GM21423 (cell line): Measurements from ENCODE around the gene SERPINB6.
"Not testable (repeated sequence)": the region's sequence is repeated elsewhere in the genome, so short reads cannot be mapped to it uniquely, and the experiment has no call there.

Experiments
- ATAC-seq: cut with Tn5 transposase; IDR thresholded peaks from one replicate; pipeline ENCODE4 v1.9.1; 2021; ENCODE audit warnings: mild to moderate bottlenecking, moderate library complexity; ENCODE audit not compliant: unreplicated experiment

The SERPINB6 gene

GRCh38 chr6:2917065-2917464, 54.3 kb downstream of the SERPINB6 start:
- no peak for ATAC-seq

GRCh38 chr6:2916158-2916925, 55.0 kb downstream of the SERPINB6 start:
- no peak for ATAC-seq

- no peak for ATAC-seq
Measured at GRCh38 chr6:2915150-2915549, 56.2 kb downstream of the SERPINB6 start.

- ATAC-seq: no peak
Measured at GRCh38 chr6:2914318-2914660, 57.1 kb downstream of the SERPINB6 start.

- ATAC-seq: no peak
Measured at GRCh38 chr6:2913621-2914317, 57.6 kb downstream of the SERPINB6 start.

- peak; percentile 77 for ATAC-seq
Measured at GRCh38 chr6:2911171-2911570, 60.2 kb downstream of the SERPINB6 start.

GRCh38 chr6:2909718-2910117, 61.6 kb downstream of the SERPINB6 start:
- ATAC-seq: no peak

GRCh38 chr6:2909051-2909606, 62.2 kb downstream of the SERPINB6 start:
- not testable (repeated sequence) for ATAC-seq

GRCh38 chr6:2908516-2908915, 62.9 kb downstream of the SERPINB6 start:
- not testable (repeated sequence) for ATAC-seq

- not testable (repeated sequence) for ATAC-seq
Measured at GRCh38 chr6:2903411-2904185, 67.8 kb downstream of the SERPINB6 start.

- ATAC-seq: not testable (repeated sequence)
Measured at GRCh38 chr6:2901645-2902502, 69.5 kb downstream of the SERPINB6 start.

GRCh38 chr6:2900821-2901644, 70.3 kb downstream of the SERPINB6 start:
- ATAC-seq: no peak

GRCh38 chr6:2900221-2900807, 71.1 kb downstream of the SERPINB6 start:
- ATAC-seq: no peak

- ATAC-seq: no peak
Measured at GRCh38 chr6:2899596-2899995, 71.8 kb downstream of the SERPINB6 start.
